ENCODE results near the gene RPGR. TPM values are rescaled to one million over a fixed set of nuclear protein-coding genes. Genes with fewer than 3 reads are reported as not detected.

The RPGR gene
- total and polyA plus RNA-seq, 3 donors from 2014 or later = 8.0 to 25.6 (median 21.0) TPM

- TF ChIP-seq POLR2A (IDR thresholded peaks at IDR 0.05) = no peak
- TF ChIP-seq CTCF (IDR thresholded peaks at IDR 0.05) = no peak
- H3K27me3 ChIP-seq = no peaks in the 10 kb centered on the region
- intact Hi-C loops (cut with DNase I; ENCODE audit: low total_unique reads) = no loop called here
- H3K27ac ChIP-seq = no peak overlapping the region
- 50 to 67% methylated on average over 1 of the region's 1 CpG for WGBS, 2 donors
- H3K4me1 ChIP-seq = no peaks in the 10 kb centered on the region
- no peaks in the 10 kb centered on the region for H3K36me3 ChIP-seq (ENCODE audit: low read depth, missing control alignments)
- H3K9me3 ChIP-seq = no peaks in the 10 kb centered on the region
- H3K4me3 ChIP-seq = no peak overlapping the region
- DNase-seq = no peak
These were observed 45.3 kb downstream of the RPGR start for GRCh38 chrX:38282049-38282448.

- intact Hi-C loops (cut with DNase I; ENCODE audit: low total_unique reads) = no loop called here
- no peaks in the 10 kb centered on the region for H3K36me3 ChIP-seq (ENCODE audit: low read depth, missing control alignments)
- no peaks in the 10 kb centered on the region for H3K4me1 ChIP-seq
- no peak overlapping the region for H3K27ac ChIP-seq
- no peak for TF ChIP-seq CTCF (IDR thresholded peaks at IDR 0.05)
- no peak for TF ChIP-seq POLR2A (IDR thresholded peaks at IDR 0.05)
- DNase-seq = no peak
- no peaks in the 10 kb centered on the region for H3K9me3 ChIP-seq
- WGBS, 2 donors = 70 to 100% methylated on average over 1 to 2 of the region's 2 CpGs
- no peaks in the 10 kb centered on the region for H3K27me3 ChIP-seq
- H3K4me3 ChIP-seq = no peak overlapping the region
These were observed 48.1 kb downstream of the RPGR start for GRCh38 chrX:38279188-38279587.

GRCh38 chrX:38278682-38279081 is 48.6 kb downstream of the RPGR start:
- Histone ChIP-seq H3K4me3 (no peak overlapping the region), H3K9me3 (no peaks in the 10 kb centered on the region), H3K4me1 (no peaks in the 10 kb centered on the region), H3K27me3 (no peaks in the 10 kb centered on the region), H3K27ac (no peak overlapping the region), H3K36me3 (ENCODE audit: low read depth, missing control alignments) (no peaks in the 10 kb centered on the region)
- WGBS, 2 donors = 64 to 81% methylated on average over 1 of the region's 1 CpG
- intact Hi-C loops (cut with DNase I; ENCODE audit: low total_unique reads) = no loop called here
- no peak for DNase-seq
- TF ChIP-seq POLR2A (IDR thresholded peaks at IDR 0.05) (no peak), CTCF (IDR thresholded peaks at IDR 0.05) (no peak)

- no peak overlapping the region for H3K27ac ChIP-seq
- WGBS, 2 donors = 88 to 96% methylated on average over 2 of the region's 2 CpGs
- intact Hi-C loops (cut with DNase I; ENCODE audit: low total_unique reads) = no loop called here
- TF ChIP-seq POLR2A (IDR thresholded peaks at IDR 0.05) (no peak), CTCF (IDR thresholded peaks at IDR 0.05) (no peak)
- H3K27me3 ChIP-seq = no peaks in the 10 kb centered on the region
- H3K4me3 ChIP-seq = no peak overlapping the region
- no peaks in the 10 kb centered on the region for H3K9me3 ChIP-seq
- no peaks in the 10 kb centered on the region for H3K4me1 ChIP-seq
- no peak for DNase-seq
- H3K36me3 ChIP-seq (ENCODE audit: low read depth, missing control alignments) = no peaks in the 10 kb centered on the region
These were observed 49.5 kb downstream of the RPGR start for GRCh38 chrX:38277802-38278201.

- no peaks in the 10 kb centered on the region for H3K4me1 ChIP-seq
- no peak overlapping the region for H3K4me3 ChIP-seq
- H3K9me3 ChIP-seq = no peaks in the 10 kb centered on the region
- intact Hi-C loops (cut with DNase I; ENCODE audit: low total_unique reads) = no loop called here
- 45 to 61% methylated on average over 2 of the region's 2 CpGs for WGBS, 2 donors
- no peak overlapping the region for H3K27ac ChIP-seq
- no peak for DNase-seq
- H3K27me3 ChIP-seq = no peaks in the 10 kb centered on the region
- no peaks in the 10 kb centered on the region for H3K36me3 ChIP-seq (ENCODE audit: low read depth, missing control alignments)
- TF ChIP-seq CTCF (IDR thresholded peaks at IDR 0.05) = no peak
- no peak for TF ChIP-seq POLR2A (IDR thresholded peaks at IDR 0.05)
These were observed 50.2 kb downstream of the RPGR start for GRCh38 chrX:38277136-38277535.

All from testis (tissue), 3 donors.